C1 segment of cervical spinal cord (tissue), 14 donors: ENCODE data around the gene PDCD7.
"Not testable (repeated sequence)": the region's sequence is repeated elsewhere in the genome, so short reads cannot be mapped to it uniquely, and the experiment has no call there.

Experiments used
- DNase-seq, 14 donors: peaks; one replicate each; lab custom pipeline; 2025; lab: John Stamatoyannopoulos, UW

PDCD7 gene, protein sequence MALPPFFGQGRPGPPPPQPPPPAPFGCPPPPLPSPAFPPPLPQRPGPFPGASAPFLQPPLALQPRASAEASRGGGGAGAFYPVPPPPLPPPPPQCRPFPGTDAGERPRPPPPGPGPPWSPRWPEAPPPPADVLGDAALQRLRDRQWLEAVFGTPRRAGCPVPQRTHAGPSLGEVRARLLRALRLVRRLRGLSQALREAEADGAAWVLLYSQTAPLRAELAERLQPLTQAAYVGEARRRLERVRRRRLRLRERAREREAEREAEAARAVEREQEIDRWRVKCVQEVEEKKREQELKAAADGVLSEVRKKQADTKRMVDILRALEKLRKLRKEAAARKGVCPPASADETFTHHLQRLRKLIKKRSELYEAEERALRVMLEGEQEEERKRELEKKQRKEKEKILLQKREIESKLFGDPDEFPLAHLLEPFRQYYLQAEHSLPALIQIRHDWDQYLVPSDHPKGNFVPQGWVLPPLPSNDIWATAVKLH

DNA sequence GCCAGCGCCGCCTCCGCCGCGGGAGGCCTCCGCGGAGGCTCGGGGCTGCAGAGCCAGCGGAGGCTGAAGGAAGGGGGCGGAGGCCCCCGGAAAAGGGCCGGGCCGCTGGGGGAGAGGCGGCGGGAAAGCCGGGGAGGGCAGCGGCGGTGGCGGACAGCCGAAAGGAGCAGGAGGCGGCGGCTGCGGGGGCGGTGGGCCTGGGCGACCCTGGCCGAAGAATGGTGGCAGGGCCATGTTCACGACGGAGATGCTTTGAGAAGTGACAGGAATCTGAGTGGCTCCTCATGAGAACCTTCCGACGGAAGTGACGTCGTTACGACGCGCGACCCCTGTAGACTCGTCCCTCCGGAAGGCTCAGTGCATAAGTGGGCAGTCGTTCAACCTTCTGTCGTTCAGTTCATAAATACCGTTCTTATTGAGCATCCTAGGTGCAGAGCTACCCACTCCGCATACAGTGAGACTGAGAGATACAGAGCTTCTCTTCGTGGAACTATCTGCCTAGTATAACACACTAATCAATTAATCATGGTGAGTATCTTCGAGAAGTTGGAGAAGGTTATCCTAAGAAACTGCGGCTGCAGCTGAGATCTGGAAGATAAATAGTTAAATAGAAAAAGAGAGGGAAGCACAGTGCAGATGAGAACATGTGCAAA is at the start of gene PDCD7:
Gene PDCD7, minus strand, starts transcription at position 261 of the 653 bp plus-strand sequence. Its CDS starts 27 bp downstream, at position 234.
- peak; percentile 47 to 89 (median 80) for DNase-seq

DNA sequence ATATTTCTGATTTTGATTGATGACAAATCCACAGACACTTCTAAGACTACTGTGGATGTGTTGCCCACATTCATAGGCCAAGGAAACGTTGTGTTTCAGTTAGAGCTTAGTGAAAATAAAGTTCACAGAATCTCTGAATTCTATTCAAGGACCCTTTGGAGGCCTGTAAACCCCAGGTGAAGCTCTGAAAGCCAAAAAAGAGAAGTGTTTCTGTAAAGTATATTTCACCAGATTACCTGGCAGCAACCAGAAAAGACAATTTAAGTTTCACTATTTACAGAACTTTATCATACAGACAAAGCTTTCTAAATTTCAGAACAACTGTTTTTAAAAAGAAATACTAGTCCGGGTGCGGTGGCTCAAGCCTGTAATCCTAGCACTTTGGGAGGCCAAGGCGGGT is 48.9 kb upstream of the PDCD7 start:
- DNase-seq, result no peak

DNA sequence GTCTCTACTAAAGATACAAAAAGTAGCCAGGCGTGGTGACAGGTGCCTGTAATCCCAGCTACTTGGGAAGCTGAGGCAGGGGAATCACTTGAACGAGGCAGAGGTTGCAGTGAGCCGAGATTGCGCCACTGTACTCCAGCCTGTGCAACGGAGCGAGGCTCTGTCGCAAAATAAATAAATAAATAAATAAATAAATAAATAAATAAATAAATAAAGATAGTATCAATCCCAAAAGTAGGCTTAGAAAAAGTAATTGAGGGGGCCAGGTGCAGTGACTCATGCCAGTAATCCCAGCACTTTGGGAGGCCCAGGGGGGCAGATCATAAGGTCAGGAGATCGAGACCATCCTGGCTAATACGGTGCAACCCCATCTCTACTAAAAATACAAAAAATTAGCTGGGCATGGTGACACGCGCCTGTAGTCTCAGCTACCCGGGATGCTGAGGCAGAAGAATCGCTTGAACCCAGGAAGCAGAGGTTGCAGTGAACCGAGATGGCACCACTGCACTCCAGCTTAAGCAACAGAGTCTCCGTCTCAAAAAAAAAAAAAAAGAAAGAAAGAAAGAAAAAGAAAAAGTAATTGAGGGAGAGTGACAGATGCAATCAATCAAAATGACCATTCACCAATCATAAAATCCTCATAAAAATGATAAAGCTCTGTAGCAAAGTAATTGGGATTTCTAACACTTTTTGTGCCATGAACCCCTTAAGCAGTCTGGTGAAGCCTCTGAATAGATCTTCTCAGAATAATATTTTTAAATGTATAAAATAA is 48.2 kb upstream of the PDCD7 start:
- DNase-seq, result not testable (repeated sequence)

DNA sequence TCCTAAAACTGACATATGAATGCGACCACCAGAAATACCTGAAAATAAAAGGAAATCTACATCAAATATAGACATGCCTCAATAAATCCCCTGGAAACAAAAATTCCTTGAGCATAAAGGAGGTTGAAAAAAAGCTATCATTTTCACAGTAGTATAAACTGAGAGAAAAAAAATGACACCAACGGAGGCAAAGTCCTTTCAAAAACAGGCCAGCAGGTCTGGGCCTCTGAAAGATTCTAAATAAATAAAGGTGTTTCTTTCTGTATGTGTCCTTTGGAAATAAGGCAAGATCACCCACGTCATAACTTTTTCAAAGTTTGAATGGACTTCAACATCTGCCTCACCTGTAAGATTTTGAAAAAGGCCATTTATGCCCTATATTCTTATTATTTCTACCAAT is 46.6 kb upstream of the PDCD7 start:
- no peak for DNase-seq

DNA sequence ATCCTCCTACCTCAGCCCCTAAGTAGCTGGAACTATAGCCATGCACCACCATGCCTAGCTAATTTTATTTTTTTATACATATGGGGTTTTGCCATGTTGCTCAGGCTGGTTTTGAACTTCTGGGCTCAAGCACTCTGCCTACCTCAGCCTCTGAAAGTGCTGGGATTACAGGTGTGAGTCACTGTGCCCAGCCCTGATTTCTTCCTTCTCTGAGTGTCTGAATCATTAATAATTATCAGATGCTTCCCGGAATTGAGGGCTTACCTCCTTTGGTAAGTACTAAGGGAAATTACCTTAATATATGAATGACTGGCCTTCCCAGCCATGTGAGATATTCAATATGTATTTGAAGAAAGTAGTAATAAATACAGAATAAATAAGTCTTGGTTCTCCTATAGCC is 44.3 kb upstream of the PDCD7 start:
- no peak for DNase-seq

DNA sequence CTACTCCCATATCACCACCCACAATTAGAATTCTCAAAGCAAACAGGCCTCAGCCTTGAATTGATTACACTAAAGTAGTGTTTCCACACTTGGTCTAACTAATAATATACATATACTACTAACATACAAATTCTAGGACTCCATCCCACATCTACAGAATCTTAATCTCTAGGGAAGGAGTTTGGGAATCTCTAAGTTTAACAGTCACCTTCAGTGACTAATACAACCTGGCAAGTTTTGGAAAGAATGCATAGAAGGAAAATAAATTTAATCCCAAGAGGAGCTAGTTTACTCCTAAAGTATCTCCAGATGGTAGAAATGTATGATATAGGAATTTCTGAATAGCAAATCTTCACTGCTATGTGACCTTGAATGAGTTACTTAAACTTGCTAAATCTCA is 42.4 kb upstream of the PDCD7 start:
- no peak for DNase-seq

DNA sequence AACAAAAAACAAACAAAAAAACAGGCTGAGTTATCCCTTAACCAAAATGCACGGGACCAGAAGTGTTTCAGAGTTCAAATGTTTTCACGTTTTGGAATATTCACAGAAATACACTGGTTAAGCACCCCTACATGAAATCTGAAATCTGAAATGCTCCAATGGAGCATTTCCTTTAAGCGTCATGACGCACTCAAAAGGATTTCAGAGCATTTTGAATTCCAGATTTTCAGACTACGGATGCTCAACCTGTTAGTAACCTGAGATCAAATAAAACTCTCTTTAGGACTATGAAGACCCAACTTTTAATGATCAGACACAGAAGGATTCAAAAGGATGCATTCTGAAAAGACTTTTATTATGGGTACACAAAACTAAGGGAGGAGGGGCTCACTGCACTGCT is 41.9 kb upstream of the PDCD7 start:
- DNase-seq, result no peak

DNA sequence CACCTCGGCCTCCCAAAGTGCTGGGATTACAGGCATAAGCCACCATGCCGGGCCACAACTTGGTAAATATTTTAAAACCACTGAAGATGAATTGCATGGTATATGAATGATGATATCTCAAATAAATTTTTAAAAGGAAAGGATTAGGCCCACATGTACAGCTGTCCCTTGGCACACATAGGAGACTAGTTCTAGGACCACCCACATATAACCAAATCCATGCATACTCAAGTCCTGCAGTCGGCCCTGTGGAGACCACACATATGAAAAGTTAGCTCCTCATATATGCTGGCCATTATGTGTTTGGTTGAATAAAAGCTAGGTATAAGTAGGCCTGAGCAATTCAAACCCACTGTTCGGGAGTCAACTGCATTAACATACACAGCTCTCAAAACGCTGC is 40.9 kb upstream of the PDCD7 start:
- no peak for DNase-seq

DNA sequence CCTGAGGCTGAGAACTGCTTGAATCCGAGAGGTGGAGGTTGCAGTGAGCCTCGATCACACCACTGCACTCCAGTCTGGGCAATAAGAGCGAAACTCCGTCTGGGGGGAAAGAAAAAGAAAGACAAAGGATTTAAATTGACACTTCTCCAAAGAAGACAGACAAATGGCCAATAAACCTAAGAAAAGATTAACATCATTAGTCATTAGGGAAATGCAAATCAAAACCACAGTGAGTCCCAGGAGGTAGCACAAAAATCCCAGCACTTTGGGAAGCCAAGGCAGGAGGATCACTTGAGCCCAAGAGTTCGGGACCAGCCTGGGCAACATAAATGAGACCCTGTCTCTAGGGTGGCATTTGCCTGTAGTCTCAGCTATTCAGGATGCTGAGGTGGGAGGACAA is 38.9 kb upstream of the PDCD7 start:
- DNase-seq, result no peak

DNA sequence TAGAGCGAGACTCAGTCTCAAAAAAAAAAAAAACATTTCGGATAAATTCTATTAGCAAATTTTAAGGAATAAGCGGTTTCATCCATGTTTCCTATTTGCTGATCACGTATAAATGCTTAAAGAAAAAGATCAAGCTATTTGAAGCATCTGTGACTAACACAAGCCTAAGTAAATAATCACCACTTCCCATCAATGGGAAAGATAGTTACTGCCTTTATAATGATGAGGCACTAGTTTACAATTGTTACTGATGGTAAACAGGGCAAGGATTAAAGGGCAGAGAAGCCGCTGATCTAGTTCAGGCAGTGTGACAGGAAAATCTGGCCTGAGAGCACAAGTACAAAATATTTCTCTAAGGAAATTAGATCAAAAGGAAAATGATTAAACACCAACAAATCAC is 37.8 kb upstream of the PDCD7 start:
- DNase-seq, result no peak

DNA sequence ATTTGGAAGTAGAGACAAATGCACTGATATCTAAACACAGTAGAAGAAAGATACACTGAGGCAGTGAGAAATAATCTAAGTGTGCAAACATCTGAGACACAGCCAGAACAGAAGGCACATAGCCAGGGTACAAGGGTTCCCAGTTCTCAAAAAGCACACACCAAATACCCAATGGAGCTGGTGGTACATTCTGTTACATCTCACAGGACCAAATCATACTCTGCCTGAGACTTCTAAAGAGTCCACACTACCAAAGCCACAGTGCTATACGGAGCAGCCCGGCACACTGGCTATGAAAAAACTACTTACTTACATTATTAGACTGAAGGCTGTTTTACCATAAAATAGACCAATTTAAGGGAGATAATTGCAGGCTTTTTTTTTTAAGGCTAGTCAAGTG is 32.3 kb upstream of the PDCD7 start:
- DNase-seq, result no peak

DNA sequence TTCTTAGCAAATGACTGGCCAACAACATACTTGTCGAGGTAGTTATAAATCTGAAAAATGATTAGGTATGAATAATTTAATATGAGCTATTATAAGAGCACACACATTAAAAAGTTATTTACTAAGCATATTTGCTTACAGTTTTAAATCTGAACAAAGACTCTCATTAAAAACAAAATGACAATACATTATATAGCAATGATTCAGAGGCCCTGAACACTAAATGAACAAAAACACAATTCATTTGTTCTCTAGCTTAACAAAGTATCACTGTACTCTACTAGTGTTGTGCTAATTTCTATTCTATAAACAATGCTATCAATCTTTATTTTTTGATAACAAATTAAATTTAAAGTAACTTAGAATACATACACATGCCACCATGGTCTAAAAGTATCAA is 30.5 kb upstream of the PDCD7 start:
- no peak for DNase-seq

DNA sequence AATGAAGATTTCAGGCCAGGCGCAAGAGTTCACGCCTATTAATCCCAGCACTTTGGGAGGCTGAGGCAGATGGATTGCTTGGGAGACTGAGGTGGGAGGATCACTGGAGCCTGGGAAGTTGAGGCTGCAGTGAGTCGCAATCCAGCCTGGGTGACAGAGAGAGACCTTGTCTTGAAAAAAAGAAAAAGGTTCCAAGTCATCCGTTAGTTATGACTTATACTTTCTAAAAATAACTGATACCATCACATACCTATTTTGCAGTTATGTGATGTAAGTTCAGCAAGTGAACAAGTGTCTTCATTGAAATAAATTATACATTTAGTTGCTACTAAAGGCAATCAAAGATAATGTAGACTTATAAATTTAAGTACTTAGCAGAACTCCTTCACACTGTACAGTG is 29.4 kb upstream of the PDCD7 start:
- no peak for DNase-seq

DNA sequence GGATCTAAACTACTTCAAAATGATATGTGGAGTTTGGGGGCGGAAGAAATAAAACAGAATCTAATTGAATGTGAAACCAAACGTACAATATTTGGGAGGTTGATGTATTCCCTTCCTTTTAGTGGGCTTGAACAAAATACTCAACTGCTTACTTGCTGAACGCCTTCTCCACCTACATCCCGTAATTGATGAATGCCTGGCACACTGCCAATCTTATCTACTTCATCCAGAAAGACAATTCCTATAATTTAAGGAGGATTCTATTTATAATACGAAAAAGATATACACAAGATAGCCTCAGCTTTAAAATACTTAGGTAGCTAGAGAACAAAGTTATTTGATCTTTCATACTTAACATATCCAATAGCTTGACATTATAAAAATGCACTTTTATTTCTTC is 23.1 kb upstream of the PDCD7 start:
- no peak for DNase-seq

DNA sequence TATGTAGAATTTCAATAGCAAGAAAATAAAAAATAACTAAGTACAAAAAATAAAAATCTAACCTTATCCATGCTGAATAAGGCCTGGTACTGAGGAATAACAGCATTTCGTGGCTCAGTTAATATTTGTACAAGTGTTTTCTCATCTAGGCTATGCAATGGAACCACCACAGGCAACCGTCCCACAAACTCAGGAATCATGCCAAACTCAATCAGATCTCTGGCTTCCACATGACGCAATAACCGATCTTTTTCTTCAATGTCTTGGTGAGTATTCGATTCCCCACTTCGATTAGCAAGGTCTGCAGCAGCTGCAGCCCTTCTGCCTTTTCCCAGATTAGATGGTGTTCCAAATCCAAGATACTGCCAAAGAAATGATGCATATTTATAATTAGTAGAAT is 21.1 kb upstream of the PDCD7 start:
- DNase-seq, result no peak

DNA sequence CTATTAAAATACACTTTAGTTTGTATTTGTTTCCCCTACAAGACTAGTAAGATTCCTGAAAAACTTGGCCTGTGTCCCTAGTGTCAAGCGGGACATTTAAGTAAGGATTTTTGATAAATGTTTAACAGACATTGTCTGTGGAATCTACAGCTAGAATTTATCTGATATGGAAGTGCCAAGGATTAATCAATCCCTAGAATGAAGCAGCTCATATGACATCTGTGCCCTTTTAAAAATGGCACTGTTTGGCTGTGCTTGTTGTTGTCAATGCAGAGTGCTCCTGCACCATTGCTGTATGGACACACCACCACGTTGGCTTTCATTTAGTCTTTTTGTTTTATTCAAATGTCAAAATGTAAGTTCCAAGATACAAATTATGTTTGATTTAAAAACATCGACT is 14.3 kb upstream of the PDCD7 start:
- DNase-seq, result no peak

DNA sequence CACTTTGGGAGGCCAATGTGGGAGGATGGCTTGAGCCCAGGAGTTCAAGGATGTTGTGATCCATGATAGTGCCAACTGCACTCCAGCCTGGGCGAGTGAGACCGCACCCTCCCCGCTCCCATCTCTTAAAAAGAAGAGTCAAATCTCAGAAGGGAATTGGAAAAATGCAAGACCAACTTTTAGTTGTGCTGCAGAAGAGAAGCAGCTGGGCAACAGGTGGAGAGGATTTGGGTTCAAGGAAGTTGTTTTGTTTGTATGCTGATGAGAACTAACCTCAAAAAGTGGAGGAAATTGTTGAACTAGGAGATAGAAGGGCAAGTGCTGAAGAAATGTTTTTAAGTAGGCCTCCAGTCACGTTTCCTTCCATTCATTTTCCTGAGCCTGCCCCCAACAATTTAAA is 12.8 kb upstream of the PDCD7 start:
- DNase-seq, result no peak

DNA sequence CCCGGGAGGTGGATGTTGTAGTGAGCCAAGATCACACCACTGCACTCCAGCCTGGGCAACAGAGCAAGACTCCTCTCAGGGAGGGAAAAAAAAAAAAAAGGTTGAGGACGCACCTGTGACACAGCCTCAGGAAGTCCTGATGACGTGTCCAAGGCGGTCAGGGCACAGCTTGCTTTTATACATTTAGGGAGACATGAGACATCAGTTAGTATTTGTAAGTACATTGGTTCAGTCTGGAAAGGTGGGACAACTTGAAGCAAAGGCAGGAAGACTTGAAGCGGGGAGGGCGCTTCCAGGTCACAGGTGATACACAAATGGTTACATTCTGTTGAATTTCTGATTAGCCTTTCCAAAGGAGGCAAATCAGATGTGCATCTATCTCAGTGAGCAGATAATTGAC is 5.0 kb upstream of the PDCD7 start:
- DNase-seq, result not testable (repeated sequence)

DNA sequence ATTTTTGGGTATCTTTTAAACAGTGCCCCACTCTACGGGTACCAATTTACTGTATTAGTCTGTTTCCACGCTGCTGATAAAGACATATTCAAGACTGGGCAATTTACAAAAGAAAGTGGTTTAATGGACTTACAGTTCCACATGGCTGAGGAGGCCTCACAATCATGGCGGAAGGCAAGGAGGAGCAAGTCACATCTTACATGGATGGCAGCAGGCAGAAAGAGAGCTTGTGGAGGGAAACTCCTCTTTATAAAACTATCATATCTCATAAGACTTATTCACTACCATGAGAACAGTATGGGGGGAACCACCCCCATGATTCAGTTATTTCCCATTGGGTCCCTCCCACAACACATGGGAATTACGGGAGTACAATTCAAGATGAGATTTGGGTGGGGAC is 4.3 kb upstream of the PDCD7 start:
- not testable (repeated sequence) for DNase-seq

DNA sequence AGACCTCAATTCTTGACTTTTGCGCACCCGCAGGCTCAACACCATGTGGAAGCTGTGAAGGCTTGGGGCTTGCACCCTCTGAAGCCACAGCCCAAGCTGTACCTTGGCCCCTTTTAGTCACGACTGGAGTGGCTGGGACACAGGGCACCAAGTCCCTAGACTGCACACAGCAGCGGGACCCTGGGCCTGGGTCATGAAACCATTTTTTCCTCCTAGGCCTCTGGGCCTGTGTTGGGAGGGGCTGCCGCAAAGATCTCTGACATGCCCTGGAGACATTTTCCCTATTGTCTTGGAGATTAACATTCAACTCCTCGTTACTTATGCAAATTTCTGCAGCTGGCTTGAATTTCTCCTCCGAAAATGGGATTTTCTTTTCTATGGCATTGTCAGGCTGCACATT is 3.5 kb upstream of the PDCD7 start:
- DNase-seq, result not testable (repeated sequence)

DNA sequence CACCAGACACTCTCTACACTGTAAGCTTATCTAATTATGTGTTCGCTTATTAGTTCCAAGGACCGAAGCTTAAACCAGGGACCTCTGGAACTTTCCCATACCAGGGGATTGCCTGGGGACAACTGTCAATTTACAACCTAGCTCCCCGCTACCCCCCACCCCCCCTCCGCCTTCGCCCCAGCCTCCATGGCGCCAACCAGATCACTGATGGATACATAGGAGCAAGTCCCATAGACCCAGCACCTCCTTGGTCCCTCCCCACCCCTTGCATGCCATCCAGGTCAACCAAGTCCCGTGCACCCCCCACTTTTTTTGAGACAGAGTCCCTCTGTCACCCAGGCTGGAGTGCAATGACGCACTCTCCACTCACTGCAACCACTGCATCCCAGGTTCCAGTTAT is 930 bp upstream of the PDCD7 start:
- DNase-seq, result no peak

DNA sequence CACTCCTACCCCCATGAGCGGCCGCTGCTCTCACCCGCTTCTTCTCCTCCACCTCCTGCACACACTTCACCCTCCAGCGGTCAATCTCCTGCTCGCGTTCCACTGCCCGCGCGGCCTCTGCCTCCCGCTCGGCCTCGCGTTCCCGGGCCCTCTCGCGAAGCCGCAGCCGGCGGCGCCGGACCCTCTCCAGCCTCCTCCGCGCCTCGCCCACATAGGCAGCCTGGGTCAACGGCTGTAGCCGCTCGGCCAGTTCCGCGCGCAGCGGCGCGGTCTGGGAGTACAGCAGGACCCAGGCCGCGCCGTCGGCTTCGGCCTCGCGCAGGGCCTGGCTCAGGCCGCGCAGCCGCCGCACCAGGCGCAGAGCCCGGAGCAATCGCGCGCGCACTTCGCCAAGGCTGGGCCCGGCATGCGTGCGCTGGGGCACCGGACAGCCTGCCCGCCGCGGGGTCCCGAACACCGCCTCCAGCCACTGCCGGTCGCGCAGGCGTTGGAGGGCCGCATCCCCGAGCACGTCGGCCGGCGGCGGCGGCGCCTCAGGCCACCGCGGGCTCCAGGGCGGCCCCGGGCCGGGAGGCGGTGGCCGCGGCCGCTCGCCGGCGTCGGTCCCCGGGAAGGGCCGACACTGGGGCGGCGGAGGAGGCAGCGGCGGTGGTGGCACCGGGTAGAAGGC is 595 bp downstream of the PDCD7 start:
- peak in 5 of 14 donors; percentile 22 to 58 (median 36) for DNase-seq
